ENCODE measurements around the gene GRID1. TPM values are rescaled to one million over a fixed set of nuclear protein-coding genes. Genes with fewer than 3 reads are reported as not detected.

The GRID1 gene
- total RNA-seq, 1 experiment from 2014 or later, result not detected

DNA sequence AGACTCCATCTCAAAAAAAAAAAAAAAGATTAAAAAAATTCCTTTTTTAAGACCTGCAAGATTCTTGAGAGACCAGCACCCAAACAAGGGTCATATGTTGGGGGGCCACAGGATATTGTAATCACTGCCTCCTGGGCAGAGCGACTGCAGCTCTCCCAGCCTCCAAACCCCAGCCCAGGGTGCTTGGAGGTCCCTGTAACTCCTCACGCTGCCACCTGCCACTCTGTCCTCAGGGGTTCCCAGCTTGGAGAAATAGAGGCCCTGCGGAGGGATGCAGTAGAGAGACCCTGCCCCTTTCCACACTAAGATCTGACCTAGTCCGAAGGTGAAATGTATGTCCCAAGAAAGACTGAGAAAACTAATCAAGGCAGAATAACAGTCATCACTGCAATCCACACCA lies 343.7 kb downstream of the GRID1 start:
- no peaks in the 10 kb centered on the region for H3F3A ChIP-seq (ENCODE audit: low read length, unreplicated experiment)
- no peaks in the 10 kb centered on the region for H3K9me2 ChIP-seq (replicated peaks; ENCODE audit: low read length)
- DNase-seq, result no peak
- no peak overlapping the region for H3K27ac ChIP-seq (ENCODE audit: low read length)
- H4K20me1 ChIP-seq (ENCODE audit: low read length), result no peaks in the 10 kb centered on the region
- ATAC-seq, result no peak
- H3K4me1 ChIP-seq (ENCODE audit: insufficient read depth, low read length), result no peaks in the 10 kb centered on the region
- intact Hi-C loops (cut with micrococcal nuclease), result no loop called here
- no peaks in the 10 kb centered on the region for H3K36me3 ChIP-seq (ENCODE audit: low read depth, low read length)
- no peaks in the 10 kb centered on the region for H3K79me2 ChIP-seq (ENCODE audit: low read length)
- no TSS peak for BruUV-seq (replicated peaks)
- H2AFZ ChIP-seq (ENCODE audit: low read length), result no peak overlapping the region
- H3K9me3 ChIP-seq (ENCODE audit: low read length), result no peaks in the 10 kb centered on the region
- TF ChIP-seq, protein P1, sequence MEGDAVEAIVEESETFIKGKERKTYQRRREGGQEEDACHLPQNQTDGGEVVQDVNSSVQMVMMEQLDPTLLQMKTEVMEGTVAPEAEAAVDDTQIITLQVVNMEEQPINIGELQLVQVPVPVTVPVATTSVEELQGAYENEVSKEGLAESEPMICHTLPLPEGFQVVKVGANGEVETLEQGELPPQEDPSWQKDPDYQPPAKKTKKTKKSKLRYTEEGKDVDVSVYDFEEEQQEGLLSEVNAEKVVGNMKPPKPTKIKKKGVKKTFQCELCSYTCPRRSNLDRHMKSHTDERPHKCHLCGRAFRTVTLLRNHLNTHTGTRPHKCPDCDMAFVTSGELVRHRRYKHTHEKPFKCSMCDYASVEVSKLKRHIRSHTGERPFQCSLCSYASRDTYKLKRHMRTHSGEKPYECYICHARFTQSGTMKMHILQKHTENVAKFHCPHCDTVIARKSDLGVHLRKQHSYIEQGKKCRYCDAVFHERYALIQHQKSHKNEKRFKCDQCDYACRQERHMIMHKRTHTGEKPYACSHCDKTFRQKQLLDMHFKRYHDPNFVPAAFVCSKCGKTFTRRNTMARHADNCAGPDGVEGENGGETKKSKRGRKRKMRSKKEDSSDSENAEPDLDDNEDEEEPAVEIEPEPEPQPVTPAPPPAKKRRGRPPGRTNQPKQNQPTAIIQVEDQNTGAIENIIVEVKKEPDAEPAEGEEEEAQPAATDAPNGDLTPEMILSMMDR (conservative IDR thresholded peaks at IDR 0.05; ENCODE audit: low read depth, low read length), result no peak
- TF ChIP-seq EZH2 (IDR thresholded peaks at IDR 0.05; ENCODE audit: low read length, unreplicated experiment) (no peak), EZH2phosphoT487 (IDR thresholded peaks at IDR 0.05; ENCODE audit: borderline replicate concordance, low read length) (no peak)
- ChIA-PET CTCF (no interaction called here), POLR2A (ENCODE audit: unreplicated experiment) (no interaction called here)
- no peak overlapping the region for H3K4me3 ChIP-seq (ENCODE audit: low read length)
- H3K27me3 ChIP-seq (ENCODE audit: low read length), result no peaks in the 10 kb centered on the region
- H3K9ac ChIP-seq (ENCODE audit: low read length), result no peak overlapping the region
- no peak overlapping the region for H3K4me2 ChIP-seq (ENCODE audit: low read length)

DNA sequence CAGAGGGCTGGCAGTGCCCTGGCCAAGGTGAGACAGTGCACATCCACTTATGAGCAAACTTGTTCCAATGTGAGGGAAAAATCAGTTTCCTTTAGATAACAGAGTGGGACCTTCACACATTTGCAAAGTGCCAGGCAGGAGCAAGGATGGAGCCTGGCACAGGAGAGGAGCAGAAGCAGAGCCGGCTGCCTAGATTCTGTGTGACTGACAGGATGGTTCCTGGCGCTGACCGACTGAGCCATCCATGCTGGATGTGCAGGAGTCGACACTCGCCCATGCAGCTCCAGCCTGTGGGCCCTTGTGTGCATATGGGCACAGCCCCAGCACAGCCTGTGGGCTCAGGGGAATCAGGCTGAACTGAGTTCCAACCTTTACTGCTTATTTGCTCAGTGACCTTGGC lies 346.5 kb downstream of the GRID1 start:
- Histone ChIP-seq H3K36me3 (ENCODE audit: low read depth, low read length) (no peaks in the 10 kb centered on the region), H3K4me2 (ENCODE audit: low read length) (no peak overlapping the region), H4K20me1 (ENCODE audit: low read length) (no peaks in the 10 kb centered on the region), H3F3A (ENCODE audit: low read length, unreplicated experiment) (no peaks in the 10 kb centered on the region), H3K4me3 (ENCODE audit: low read length) (no peak overlapping the region), H3K9ac (ENCODE audit: low read length) (no peak overlapping the region), H2AFZ (ENCODE audit: low read length) (no peak overlapping the region), H3K79me2 (ENCODE audit: low read length) (no peaks in the 10 kb centered on the region), H3K27ac (ENCODE audit: low read length) (no peak overlapping the region), H3K27me3 (ENCODE audit: low read length) (no peaks in the 10 kb centered on the region), H3K9me3 (ENCODE audit: low read length) (no peaks in the 10 kb centered on the region), H3K9me2 (replicated peaks; ENCODE audit: low read length) (no peaks in the 10 kb centered on the region), H3K4me1 (ENCODE audit: insufficient read depth, low read length) (no peaks in the 10 kb centered on the region)
- ATAC-seq, result no peak
- intact Hi-C loops (cut with micrococcal nuclease), result no loop called here
- CTCF ChIA-PET, result no interaction called here
- POLR2A ChIA-PET (ENCODE audit: unreplicated experiment), result no interaction called here
- BruUV-seq (replicated peaks), result no TSS peak
- no peak for TF ChIP-seq EZH2phosphoT487 (IDR thresholded peaks at IDR 0.05; ENCODE audit: borderline replicate concordance, low read length)
- TF ChIP-seq, protein P1 (conservative IDR thresholded peaks at IDR 0.05; ENCODE audit: low read depth, low read length), result no peak
- TF ChIP-seq EZH2 (IDR thresholded peaks at IDR 0.05; ENCODE audit: low read length, unreplicated experiment), result no peak
- no peak for DNase-seq

DNA sequence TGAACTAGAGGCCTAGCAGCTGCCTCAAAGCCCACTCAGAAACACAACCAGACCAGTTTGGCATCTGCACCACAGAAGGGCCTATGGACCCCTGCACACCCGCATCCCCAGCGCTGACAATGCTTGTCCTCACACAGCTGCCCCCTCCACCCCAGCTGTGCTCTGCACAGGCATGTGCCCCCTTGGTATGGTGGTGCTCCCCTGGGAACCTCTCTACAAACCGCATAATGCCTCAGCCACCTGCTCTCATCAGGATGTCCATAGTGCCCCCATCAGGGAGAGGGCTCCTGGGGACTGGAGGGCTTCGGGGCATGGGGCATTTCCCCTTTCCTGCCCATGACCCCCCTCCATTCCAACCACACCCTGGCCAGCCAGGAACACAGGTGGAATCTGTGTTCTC lies 347.5 kb downstream of the GRID1 start:
- Histone ChIP-seq H3K4me3 (ENCODE audit: low read length) (no peak overlapping the region), H4K20me1 (ENCODE audit: low read length) (no peaks in the 10 kb centered on the region), H3K79me2 (ENCODE audit: low read length) (no peaks in the 10 kb centered on the region), H3F3A (ENCODE audit: low read length, unreplicated experiment) (no peaks in the 10 kb centered on the region), H3K9me2 (replicated peaks; ENCODE audit: low read length) (no peaks in the 10 kb centered on the region), H3K4me2 (ENCODE audit: low read length) (no peak overlapping the region), H3K27me3 (ENCODE audit: low read length) (no peaks in the 10 kb centered on the region), H3K4me1 (ENCODE audit: insufficient read depth, low read length) (no peaks in the 10 kb centered on the region), H2AFZ (ENCODE audit: low read length) (no peak overlapping the region), H3K27ac (ENCODE audit: low read length) (no peak overlapping the region), H3K36me3 (ENCODE audit: low read depth, low read length) (no peaks in the 10 kb centered on the region), H3K9me3 (ENCODE audit: low read length) (no peaks in the 10 kb centered on the region), H3K9ac (ENCODE audit: low read length) (no peak overlapping the region)
- TF ChIP-seq EZH2phosphoT487 (IDR thresholded peaks at IDR 0.05; ENCODE audit: borderline replicate concordance, low read length), result no peak
- no peak for TF ChIP-seq EZH2 (IDR thresholded peaks at IDR 0.05; ENCODE audit: low read length, unreplicated experiment)
- TF ChIP-seq, protein P1 (conservative IDR thresholded peaks at IDR 0.05; ENCODE audit: low read depth, low read length), result no peak
- DNase-seq (no peak), ATAC-seq (no peak)
- intact Hi-C loops (cut with micrococcal nuclease), result no loop called here
- ChIA-PET CTCF (no interaction called here), POLR2A (ENCODE audit: unreplicated experiment) (no interaction called here)
- no TSS peak for BruUV-seq (replicated peaks)

Measured in PC-3 (cell line).